Measurements from ENCODE around the gene PLA2G2C.
A peak's percentile ranks its signal among the peaks of the same experiment; 100 is the strongest.

Gene PLA2G2C

DNA sequence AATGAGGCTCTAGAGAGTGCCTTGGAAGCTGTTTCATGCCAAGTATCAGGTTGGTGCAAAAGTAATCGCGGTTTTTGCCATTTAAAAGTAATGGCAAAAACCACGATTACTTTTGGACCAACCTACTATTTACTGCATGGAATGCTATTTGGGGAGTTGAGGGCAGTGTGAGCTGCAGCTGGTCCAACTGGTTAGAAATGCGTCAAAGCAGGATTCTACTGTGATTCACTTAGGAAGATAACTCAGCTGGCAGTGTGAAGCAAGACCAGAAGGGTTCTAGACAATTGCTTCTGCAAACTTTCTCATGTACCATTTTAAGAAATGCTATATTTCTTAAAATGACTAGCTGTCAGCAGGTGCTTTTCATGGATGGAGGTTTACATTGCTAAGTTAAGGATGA is 21.2 kb upstream of the PLA2G2C start:
- no peak for DNase-seq (ENCODE audit: low read depth)

DNA sequence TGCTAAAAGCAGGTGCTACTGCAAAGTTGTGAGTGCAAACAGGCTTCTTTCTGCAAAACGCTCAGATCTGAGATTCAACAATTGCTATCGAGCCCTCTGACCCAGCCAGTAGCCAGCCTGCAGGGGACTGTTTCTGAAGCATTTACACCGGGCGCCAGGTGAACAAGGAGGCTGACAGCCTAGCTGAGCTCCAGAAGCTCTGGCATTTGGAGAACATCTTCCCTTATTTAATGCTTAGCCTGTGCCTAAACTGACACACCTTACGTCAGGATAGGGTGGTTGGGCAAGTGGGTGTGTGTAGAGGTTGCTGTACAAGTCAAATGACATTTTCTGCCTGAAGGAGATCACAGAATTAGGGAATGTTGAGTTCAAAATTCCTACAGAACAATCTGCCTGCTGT is 15.8 kb upstream of the PLA2G2C start:
- no peak for DNase-seq (ENCODE audit: low read depth)

DNA sequence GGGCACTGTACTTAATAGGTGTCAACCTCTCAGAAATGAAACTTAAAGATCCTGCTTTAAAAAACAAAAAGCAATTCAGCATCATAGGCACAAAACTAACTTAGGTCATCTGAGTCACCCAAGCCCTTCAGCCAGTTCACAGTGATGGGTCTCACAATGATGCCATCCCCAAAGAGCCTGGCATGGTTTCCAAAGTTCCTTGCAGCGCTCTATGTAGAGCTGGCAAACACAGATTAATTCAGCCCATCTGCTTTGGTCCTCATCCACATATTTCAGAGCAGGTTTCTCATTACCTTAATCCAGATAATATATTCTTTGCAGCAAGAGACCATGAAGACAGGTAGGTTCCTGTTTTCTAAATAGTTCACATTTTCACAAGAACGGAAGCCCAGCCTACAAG is 14.6 kb upstream of the PLA2G2C start:
- DNase-seq (ENCODE audit: low read depth), result no peak

DNA sequence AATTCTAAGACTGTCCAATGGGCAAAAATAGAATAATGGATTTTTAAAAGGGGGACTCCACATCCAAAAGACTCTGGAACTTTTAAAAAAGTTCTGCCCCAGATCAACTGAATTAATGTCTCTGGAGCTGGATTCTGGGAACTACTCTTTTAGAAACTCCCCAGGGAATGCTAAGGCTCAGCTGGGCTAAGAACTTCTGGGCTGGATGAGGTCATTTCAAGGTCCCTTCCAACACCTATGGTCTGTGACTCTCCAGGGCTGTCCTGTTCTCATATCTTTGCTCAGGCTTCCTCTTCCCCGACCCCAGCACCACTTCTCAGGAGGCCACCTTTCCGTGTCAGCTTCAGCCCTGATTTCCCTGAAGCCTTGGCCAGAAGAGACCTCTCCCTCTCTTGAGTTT is 13.5 kb upstream of the PLA2G2C start:
- DNase-seq (ENCODE audit: low read depth), result no peak

DNA sequence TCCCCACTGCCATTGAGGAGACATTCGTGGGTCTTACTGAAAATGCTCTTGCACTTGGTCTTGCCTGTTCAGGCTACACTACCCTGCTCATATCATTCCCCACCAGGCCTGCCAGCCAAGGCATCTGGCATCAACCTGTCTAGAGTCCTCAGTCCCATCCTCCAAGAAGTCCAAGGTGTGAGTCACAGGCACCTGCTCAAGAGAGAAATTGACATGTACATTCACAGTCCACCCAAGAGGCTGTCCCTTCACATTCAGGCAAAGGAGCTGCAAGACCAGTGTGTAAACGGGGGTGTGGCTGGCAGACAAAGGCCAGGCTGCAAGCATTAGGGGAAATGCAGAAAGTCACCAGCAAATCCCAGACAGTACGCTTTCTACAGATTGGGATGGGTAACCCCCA is 13.1 kb upstream of the PLA2G2C start:
- DNase-seq (ENCODE audit: low read depth), result no peak

DNA sequence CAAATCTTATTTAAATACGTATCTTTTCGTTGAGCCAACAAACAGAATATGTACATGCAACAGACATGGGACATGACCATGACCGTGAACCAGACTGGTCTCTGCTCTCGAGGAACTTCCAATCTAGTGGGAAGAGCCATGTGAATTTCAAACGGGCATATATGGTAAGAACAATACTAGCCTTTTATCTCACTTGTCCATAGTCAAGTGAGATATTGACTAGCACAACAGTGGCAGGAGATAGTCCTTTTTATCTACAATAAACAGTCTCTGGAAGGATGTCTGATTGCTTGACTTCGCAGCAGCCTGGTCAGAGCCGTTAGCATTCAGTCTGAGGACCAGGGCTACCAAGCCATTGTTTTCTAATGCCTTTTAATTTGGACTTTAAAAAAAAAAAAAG is 12.6 kb upstream of the PLA2G2C start:
- DNase-seq (ENCODE audit: low read depth), result no peak

DNA sequence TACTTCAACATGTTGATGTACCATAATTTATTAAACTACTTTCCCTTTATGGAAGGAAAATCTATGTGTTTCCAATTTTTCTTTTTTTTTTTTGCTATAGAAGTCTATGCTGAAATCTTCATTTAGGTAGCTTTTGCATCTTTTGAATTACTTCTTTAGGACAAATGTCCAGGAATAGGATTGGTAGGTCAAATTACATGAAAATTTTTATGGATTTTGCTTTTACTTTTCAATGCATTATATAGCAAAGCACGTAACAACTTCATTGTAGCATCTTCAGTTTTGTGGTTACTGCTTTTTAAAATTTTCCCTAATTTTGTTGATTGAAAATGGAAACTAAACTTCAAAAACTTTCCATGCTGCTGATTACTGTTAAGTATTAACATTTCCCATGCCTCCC is 12.0 kb upstream of the PLA2G2C start:
- no peak for DNase-seq (ENCODE audit: low read depth)

DNA sequence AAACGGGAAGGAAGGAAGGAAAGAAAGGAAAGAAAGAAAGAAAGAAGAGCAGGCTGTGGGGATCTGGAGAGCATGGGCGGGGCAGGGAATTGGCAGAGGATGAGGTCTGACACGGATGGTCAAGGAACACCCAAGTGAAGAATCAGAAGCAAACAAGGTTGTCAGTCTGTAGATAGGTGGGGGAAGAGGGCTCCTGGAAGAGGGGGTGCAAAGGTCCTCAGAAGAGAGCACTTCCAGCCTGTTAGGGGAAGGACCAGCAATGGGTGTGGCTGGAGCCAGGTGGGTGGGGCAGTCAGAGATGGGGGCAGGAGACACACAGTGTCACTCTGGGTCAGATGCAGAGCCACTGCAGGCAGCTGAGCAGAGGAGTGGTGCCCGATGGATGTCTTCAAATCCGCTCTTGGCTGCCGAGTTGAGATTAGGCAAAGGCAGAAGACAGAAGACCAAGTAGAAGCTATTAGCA is 11.0 kb upstream of the PLA2G2C start:
- DNase-seq (ENCODE audit: low read depth), result no peak

DNA sequence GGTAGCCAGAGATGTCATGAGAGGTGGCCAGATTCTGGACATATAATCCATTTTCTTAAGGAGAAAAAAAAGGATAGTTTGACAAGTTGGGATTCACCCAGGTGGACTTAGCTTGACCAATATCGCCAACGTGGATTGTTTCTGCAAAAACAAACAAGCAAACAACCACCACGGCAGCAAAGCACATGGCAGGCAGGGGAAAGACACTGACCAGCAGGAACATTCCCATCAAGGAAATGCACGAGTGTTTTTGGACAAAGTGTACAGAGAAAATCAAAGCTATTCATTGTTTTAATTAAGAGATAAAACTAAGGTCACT is 9.1 kb upstream of the PLA2G2C start:
- no peak for DNase-seq (ENCODE audit: low read depth)

DNA sequence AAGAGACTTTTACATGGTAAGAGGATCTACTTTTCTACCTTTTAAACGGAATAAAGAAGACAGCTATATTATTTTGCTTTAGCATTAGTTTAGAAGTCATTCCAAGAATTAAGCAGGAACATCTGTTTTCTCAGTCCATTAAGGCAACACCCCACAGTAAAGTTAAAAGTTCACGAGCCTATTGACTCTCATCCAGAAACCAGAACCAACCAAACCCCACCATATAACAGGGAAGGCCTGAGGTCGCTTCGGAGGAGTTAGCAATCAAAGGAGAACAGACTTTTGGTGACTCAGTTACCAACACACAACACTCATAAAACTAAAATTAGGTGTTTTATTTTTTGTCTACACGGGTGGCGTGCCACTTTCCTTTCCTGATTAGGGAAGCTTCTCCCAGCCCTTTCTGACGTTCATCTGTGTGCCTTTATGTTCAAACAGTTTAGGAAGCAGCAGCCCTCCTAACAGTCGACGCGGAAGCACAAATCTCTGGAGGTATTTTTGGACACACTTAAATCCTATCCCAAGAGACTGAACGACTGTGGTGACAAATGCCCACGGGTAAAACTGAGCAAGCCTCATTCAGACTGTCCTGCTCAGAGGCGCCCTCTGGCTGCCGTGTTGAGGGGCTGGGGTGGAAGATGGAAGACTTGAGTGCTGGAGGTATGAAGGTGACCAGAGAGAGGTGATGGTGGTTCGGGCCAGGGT is 8.6 kb upstream of the PLA2G2C start:
- peak; percentile 64 for DNase-seq (ENCODE audit: low read depth)

DNA sequence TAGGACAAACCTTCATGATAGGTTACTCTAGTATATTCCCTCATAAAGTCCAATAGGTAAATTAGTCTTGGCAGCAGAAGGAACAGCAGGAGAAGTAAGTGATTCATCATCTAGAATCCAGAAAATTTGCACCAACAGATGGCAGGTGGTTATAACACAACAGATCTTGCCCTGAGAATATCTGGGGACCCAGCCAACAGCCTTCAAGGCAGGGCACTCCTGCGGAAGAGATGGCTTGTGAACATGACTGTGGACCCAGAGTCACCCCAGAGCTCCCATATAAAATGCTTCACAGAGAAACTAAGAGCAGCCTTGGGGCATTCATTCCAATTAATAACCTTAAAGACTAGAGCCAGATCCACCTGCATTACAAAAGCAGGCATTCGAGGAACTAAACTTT is 7.9 kb upstream of the PLA2G2C start:
- no peak for DNase-seq (ENCODE audit: low read depth)

DNA sequence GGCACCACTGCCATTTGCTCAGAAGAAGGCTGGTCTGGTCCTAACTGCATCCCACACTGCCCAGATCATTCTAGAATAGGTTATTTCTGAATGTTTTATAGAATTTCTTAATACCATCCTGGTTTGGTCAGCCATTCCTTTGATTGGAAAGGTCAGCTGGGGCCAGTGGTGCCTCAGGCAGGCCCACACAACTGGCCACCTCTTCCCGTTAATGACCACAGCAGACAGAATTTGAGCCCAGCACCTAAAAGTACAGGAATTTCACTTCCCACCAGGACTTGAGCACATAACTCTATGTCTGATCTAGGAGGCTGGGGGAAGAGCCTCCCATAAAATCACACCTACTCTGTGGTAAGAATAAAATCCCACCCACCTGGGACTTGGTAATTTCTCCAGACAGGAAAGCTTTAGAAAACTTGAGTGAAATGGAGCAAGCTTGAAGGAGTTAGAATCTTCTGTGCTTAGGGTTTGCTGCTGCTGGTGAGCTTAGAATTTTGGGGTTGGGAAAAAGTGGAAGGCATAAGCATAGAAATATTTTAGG is 6.6 kb upstream of the PLA2G2C start:
- no peak for DNase-seq (ENCODE audit: low read depth)

DNA sequence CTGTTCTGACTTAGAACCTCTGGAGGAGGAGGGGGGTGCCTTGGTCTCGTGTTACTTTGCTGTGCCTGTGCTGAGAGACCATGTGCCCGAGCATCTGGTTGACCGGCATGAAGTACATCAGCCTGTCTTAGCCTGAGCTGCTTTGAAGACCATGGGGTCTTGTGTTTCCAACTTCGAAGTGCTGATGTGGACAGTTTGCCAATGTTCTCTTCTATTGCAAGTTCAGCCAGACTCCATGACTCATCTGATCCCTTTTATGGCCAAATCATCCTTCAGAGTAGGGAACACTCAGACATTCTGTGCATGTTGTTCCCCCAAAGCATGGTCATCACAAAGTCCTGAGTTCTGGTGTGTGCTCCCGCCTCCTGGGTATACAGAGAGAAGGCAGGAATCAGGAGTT is 6.0 kb upstream of the PLA2G2C start:
- no peak for DNase-seq (ENCODE audit: low read depth)

DNA sequence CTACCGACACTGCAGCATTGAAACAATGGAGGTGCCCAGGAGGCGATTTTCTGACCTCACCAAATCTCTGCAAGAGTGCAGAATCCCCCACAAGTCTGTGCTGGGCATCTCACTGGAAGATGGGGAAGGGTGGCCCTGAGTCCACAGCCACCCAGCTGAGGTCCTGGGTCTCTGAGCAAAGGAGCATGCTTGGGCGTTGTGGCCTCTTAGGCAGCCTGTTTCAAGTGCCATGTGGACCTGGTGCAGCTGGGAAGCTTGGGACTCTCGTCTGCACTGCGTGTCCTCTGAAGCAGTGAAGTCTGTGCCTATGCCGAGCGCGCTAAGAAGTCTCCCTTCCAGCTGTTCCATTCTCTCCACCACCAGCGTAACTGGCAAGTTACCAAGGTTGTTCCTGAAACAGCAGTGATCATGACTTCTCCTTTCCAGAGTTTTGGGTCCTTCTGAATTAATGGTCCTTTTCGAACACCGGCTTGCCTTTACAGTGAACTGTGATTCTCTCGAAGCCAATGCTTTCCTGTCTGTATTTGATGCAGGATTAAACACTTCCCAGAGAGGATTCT is 5.0 kb upstream of the PLA2G2C start:
- no peak for DNase-seq (ENCODE audit: low read depth)

DNA sequence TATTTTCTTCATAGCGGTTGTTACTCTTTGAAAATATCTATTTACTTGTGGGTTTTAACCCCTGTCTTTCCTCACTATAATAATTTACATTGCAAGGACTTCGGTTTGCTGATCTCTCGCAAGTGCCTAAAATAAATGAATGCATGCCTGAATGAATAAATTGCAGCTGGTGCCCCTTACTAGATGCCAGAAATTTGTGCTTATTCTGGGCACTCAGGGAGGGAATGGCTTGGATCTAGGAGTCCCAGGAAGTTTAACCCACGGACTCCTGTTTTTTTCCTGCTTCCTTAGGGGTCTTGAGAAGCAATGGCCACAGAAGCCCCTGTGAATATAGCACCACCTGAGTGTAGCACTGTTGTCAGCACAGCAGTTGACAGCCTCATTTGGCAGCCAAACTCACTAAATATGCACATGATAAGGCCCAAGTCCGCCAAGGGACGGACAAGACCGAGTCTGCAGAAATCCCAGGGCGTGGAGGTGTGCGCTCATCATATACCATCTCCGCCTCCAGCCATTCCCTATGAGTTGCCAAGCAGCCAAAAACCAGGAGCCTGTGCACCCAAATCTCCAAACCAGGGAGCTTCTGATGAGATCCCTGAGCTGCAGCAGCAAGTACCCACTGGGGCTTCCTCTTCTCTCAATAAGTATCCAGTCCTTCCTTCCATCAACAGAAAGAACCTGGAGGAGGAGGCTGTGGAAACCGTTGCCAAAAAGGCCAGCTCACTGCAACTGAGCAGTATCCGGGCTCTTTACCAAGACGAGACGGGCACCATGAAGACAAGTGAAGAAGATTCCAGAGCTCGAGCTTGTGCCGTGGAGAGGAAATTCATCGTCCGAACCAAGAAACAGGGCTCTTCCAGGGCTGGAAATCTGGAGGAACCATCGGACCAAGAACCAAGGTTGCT is 4.2 kb upstream of the PLA2G2C start:
- DNase-seq (ENCODE audit: low read depth), result no peak

DNA sequence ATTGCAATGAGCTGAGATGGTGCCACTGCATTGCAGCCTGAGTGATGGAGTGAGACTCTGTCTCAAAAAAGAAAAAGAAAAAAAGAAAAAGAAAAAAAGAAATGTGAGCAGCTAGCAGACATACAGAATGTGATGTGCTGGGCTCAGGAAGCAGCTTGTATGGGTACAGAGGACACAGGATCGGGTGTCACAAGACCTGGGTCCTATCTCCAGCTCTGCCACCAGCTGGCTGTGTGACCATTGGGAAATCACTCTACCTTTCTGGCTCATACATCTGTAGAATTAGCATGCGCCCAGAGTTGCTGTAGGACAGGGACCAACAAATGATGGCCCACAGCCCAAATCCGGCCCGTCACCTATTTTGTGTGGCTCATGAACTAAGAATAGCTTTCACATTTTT is 3.3 kb upstream of the PLA2G2C start:
- DNase-seq (ENCODE audit: low read depth), result no peak

DNA sequence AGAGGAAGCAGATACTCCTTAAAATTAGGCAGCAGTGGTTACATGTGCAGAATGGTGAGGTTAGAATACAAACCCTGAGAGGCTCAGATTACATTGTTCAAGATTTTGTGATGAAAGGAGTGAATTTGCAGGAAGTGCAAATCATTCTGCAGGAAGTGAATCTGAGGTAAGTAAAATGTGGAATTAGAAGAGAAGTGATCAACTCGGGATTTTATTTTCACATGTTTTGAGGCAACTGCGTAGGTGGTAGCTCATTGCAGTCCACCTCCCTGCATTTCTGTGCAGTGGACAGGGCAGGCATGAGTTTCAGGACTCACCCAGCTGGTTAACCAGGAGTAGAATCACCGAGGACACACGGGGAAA is 2.1 kb upstream of the PLA2G2C start:
- no peak for DNase-seq (ENCODE audit: low read depth)

DNA sequence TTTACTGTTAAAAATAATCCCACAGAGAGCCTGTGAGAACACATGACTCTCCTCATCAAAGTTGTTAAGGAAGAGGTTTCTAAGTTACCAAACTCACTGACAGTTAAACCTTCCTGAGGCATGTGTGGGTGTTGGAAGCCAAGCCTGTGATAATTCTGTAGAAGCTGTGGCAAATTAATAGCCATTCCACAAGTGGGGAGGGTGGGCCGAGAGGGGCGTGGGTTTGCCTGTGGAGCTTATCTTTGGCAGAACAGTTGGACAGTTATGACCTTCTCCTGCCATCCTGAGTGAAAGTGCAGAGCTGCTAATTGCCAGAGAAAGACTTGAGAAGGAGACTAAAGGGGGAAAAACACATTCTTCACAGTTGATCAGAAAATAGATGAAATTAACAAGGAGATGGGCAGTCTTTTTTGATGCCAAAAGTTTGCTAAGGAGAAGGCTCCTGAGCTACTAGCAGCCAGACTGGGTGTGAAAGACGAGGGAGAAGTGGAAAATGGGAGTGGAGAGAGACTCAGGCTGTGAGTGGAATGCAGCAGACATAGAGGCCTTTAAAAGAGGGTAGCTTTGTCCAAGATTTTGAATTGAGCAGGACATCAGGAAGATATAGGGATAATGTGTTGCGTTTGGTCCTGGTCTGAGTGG is 1.6 kb upstream of the PLA2G2C start:
- no peak for DNase-seq (ENCODE audit: low read depth)

DNA sequence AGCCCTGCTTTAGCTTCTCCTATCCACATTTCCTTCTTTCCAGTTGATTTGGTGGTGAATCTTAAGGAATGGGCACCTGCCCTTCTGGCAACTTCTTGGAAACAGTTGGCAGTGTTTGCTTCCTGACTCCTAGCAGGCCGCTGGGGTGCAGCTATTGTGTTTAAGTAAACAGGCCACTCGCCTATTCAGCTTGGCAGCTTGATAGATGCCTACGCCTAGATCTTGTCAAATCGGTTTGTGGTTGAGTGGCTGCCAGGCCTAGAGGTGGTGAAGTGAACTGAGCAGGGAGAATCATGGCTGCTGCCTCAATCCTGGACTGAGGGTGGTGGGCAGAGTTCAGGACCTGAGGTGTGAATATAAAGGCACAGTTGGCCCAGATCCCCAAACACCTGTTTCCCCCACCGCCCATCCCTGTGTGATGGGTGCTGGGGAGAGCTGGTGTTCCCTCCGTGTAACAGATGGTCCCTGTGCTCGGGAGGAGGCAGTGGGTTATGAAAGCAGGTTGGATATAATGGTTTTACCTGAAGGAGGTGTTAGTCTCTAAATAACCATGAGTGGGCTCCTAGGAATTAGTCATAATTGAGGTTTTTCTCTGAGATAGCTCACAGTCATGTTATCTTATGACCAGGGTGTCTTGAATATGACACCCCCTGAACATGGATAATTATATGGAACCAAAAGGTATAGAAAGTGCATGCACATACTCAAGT is 940 bp upstream of the PLA2G2C start:
- peak; percentile 40 for DNase-seq (ENCODE audit: low read depth)

DNA sequence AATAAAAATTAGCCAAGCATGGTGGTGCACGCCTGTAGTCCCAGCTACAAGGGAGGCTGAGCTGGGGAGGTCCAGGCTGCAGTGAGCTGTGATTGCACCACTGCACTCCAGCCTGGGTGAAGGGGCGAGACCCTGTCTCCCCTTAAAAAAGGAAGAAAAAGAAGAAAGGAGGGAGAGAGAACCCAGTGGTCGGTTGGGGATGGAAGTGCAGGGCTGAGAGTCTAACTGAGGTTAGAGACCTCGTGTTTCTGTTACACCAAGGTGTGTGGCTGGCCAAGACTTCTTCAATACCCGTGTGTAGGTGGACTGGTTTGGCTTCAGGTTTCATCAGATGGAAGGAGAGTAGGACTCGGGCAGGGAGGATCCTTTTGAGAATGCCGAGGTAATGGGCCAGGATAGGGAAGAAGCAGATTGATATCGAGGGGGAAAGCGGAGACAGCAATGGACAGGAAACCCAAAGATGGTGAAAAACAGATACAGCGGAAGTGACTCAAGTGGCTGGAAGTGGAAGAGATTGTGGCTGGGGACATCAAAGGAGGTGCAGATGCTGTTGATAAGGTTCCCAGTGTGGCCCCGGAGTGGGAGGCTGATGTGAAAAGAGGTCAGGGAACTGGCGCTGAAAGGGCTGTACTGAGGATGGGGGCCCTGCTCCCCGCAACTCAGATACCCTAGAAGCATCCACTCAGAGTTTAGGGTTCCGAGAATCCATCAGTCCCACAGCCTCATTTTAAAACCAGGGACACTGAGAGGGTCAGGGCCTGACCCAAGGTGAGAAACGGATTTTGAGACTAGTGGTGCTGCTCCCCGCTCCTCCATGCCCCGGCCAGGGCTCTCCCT is 1.1 kb downstream of the PLA2G2C start:
- peak; percentile 58 for DNase-seq (ENCODE audit: low read depth)

DNA sequence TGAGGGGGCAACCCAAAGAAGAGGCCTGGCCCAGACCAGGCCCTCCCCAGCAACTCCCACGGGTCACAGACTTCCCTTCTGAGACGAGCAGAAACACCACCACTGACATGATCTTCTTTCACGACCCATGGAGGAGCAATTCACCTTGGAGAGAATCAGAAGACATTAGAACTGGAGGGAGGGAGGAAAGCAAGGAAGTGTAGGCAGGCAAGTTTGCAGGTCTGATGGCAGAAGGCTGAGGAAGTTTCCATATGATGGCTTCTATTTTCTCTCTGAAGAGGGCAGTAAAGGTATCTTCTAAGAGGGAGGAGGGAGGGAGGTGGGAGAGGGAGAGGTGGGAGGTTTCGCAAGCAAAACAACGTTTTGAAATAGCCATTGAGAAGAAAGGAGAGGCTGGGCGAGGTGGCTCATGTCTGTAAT is 1.8 kb downstream of the PLA2G2C start:
- no peak for DNase-seq (ENCODE audit: low read depth)

Measured in activated T-cell treated with anti-CD3 and anti-CD28 coated beads for 48 hours (primary cell).